ENCODE results near the gene PSMB11. TPM values are rescaled to one million over a fixed set of nuclear protein-coding genes. Genes with fewer than 3 reads are reported as not detected.

Gene PSMB11
- total and polyA plus RNA-seq, 9 donors: not detected

DNA sequence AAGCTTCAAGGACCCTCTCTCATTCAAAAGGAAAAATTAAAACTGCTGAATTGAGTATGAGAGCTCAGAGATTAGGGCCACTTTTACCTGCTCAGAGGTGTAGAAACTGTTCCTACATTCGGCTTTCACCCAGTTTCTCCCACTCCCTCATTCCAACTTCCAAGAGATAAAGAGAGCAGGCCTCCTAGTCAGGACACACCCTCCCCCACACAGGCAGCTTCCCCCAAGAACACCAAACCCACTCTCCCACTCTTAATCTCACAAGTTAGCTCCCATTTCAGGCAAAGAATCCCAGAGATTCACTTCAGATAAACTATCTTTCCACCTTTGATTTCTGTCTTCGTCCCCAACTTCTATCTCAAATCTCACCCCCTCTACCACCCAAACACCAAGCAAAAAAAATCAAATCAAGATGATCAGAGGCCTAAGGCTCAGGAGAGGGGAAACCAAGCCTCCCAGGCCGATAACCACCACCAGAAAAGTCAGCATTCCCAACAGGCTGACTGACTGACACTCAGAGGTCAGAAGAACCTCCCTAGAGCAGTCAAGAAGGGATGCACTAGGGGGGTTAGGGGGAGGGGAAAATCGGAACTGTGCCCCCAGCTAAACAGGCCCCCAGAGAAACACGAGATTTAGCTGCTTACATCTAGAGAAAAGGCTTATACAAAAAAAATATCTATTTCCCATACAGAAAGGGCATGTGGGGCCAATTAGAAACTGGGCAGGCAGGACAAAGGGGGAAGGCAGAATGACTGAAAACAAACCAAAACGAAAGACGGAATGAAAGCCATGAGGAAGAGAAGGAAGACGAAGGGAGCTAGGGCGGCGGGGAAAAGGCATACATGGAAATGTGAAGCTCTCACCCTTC, 28.5 kb downstream of the PSMB11 start:
- Histone ChIP-seq H3K27ac (ENCODE audit: low read length) (peak overlapping the region; percentile 90), H3K27me3 (ENCODE audit: control insufficient read depth, insufficient read depth, low read length) (no peaks in the 10 kb centered on the region), H3K9me3 (replicated peaks; ENCODE audit: control insufficient read depth, low read depth, low read length) (no peaks in the 10 kb centered on the region), H3K36me3 (ENCODE audit: control insufficient read depth, insufficient read depth, low read length) (peaks cover 58% of the 10 kb centered on the region), H3K4me1 (ENCODE audit: control insufficient read depth, insufficient read depth, low read length) (peaks cover 26% of the 10 kb centered on the region), H3K4me3 (ENCODE audit: low read length) (peak overlapping the region; percentile 74)
- 15% methylated on average over 4 of the region's 10 CpGs for WGBS (ENCODE audit: insufficient coverage)
- DNase-seq: no peak

DNA sequence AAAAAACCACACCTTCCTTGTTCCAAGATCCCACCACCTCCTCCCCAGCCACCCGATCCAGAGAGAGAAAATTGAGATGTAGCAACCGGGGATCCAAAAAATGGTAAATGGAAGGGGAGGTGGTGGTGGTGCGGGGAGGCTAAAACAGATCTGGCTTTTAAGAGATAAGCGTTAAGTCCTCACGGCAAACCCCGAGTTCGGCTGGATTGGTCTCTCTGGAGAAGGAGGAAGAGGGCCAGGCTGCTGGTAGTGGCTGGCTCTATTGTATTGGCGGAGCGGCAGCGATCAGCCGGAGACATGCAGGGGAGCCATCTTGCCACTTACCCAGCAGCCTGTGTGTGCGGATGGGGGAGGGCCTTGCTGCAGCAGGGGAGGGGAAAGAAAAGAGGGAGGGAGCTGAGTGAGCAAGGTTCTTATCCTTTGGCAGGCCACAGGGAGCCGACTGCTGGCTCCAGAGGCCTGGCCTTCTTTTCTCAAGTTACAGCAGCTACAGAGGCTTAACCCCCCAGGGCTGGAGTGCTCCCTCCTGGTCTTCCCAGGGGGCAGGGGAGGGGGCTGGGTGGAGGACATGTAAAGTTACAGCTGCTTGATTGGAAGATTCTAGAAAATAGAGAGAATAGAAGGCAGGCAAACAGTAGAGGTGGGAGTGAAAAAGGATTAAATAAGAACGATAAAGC, 29.4 kb downstream of the PSMB11 start:
- Histone ChIP-seq H3K9me3 (replicated peaks; ENCODE audit: control insufficient read depth, low read depth, low read length) (no peaks in the 10 kb centered on the region), H3K4me1 (ENCODE audit: control insufficient read depth, insufficient read depth, low read length) (peaks cover 26% of the 10 kb centered on the region), H3K36me3 (ENCODE audit: control insufficient read depth, insufficient read depth, low read length) (peaks cover 57% of the 10 kb centered on the region), H3K27ac (ENCODE audit: low read length) (peak overlapping the region; percentile 90), H3K27me3 (ENCODE audit: control insufficient read depth, insufficient read depth, low read length) (no peaks in the 10 kb centered on the region), H3K4me3 (ENCODE audit: low read length) (peak overlapping the region; percentile 74)
- WGBS (ENCODE audit: insufficient coverage): 1% methylated on average over 10 of the region's 14 CpGs
- peak; percentile 96 for DNase-seq

DNA sequence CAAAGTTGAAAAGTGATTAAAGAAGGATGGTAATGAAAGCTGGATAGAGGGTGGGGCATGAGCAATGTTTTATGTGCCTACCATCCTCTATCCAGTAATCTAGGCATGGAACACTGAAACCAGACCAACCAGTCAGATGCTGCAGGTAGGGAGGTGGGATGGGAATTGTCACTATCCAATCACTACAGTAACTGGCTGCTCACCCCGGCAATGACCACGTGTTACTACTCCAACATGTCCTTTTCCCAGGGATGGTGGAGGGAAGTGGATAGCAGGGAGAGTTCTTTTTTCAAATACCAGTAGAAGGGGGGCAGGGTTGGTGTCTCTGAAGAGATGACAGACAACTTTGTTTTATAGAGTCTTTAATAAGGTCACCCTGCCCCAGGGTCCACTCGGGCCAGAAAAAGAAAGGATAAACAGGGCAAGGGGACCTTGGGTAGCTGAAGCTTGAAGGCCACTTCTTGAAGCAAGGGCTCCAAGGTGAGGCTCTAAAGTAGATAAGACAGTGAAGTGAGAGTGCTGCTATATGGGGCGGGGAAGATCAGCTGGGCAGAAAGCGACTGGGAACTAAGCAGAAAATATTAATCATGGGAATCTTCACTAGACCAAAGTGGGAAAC, 30.0 kb downstream of the PSMB11 start:
- Histone ChIP-seq H3K9me3 (replicated peaks; ENCODE audit: control insufficient read depth, low read depth, low read length) (no peaks in the 10 kb centered on the region), H3K27me3 (ENCODE audit: control insufficient read depth, insufficient read depth, low read length) (no peaks in the 10 kb centered on the region), H3K27ac (ENCODE audit: low read length) (peak overlapping the region; percentile 73), H3K4me1 (ENCODE audit: control insufficient read depth, insufficient read depth, low read length) (peaks cover 26% of the 10 kb centered on the region), H3K4me3 (ENCODE audit: low read length) (peak overlapping the region; percentile 74), H3K36me3 (ENCODE audit: control insufficient read depth, insufficient read depth, low read length) (peaks cover 59% of the 10 kb centered on the region)
- WGBS (ENCODE audit: insufficient coverage): 77% methylated on average over 3 of the region's 5 CpGs
- DNase-seq: no peak

DNA sequence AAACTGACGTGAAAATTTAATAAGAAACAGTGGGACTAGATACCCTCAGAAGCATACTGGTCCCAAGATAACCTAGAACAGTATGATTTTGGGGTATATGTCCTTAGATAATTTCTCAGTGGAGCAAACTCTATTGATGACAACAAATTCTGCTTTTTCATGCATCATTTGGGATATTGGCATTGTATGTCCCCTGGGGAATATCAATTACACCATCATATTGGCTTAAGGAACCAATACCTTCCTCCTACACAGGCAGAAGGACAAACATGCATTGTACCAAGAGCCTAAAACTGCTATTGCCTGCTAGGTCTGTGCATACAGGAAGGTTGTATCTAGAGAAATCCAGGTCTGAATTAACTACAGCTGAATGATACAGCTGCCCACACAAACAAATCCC, 32.9 kb downstream of the PSMB11 start:
- Histone ChIP-seq H3K27me3 (ENCODE audit: control insufficient read depth, insufficient read depth, low read length) (no peaks in the 10 kb centered on the region), H3K36me3 (ENCODE audit: control insufficient read depth, insufficient read depth, low read length) (peaks cover 57% of the 10 kb centered on the region)
- no CpG with 5 or more reads among the region's 1 CpG for WGBS (ENCODE audit: insufficient coverage)

DNA sequence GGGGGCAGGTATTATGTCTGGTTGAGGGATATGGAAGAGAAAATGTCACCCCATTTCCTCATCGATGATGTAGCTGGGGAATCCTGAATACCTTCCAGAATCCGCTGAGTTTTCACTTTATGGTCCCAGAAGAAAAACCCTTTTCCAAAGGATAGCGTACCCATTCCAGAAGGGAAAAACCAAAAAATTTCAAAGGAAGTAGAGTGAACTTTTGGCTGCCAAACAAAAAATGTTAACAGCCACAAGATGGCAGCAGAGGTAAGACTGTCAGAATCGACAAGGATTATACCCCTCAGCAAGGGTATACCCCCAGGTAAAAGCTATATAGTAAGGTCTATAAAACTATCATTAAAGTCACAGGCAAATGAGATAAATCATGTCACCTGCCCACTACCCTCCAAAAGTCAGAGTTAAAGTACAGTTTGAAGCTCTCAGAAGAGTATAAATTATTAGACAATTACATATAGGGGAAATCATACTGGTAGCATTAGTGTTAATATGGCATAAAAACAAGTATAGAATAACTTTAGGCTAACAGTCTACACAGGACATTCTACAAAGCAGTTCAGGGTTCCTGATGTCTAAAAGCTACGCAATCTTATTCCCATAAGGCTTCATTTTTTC, 34.9 kb downstream of the PSMB11 start:
- DNase-seq: peak; percentile 44
- H3K36me3 ChIP-seq (ENCODE audit: control insufficient read depth, insufficient read depth, low read length): peaks cover 69% of the 10 kb centered on the region
- peaks cover 6% of the 10 kb centered on the region for H3K4me1 ChIP-seq (ENCODE audit: control insufficient read depth, insufficient read depth, low read length)
- H3K27ac ChIP-seq (ENCODE audit: low read length): no peak overlapping the region
- no peaks in the 10 kb centered on the region for H3K9me3 ChIP-seq (replicated peaks; ENCODE audit: control insufficient read depth, low read depth, low read length)
- H3K27me3 ChIP-seq (ENCODE audit: control insufficient read depth, insufficient read depth, low read length): no peaks in the 10 kb centered on the region
- H3K4me3 ChIP-seq (ENCODE audit: low read length): no peak overlapping the region
- no CpG with 5 or more reads among the region's 5 CpGs for WGBS (ENCODE audit: insufficient coverage)

More for the DNA sequence above, 32.9 kb downstream of the PSMB11 start:
- Histone ChIP-seq H3K4me1 (ENCODE audit: control insufficient read depth, insufficient read depth, low read length) (peaks cover 18% of the 10 kb centered on the region), H3K27ac (ENCODE audit: low read length) (no peak overlapping the region), H3K9me3 (replicated peaks; ENCODE audit: control insufficient read depth, low read depth, low read length) (no peaks in the 10 kb centered on the region), H3K4me3 (ENCODE audit: low read length) (no peak overlapping the region)
- DNase-seq: no peak

DNA sequence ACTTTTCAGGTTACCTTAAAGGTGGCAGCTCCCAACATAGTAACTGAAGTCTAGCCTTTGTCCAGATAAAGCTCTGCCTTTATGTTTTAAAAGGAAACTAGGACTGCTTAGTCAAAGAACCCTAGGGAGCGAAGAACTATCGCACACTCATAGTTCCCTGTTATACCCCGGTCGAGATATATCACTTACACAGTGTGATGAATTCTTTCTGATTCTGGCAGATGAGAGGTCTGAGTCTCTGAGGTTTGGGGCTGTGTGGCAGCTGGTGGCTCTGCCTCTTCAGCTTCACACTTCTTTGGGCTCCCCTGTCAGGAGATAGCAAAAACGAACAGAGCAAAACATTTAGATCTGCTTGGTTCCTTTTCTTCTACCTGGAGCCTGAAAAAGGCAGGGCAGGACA, 36.0 kb downstream of the PSMB11 start:
- 100% methylated on average over 1 of the region's 5 CpGs for WGBS (ENCODE audit: insufficient coverage)
- Histone ChIP-seq H3K27me3 (ENCODE audit: control insufficient read depth, insufficient read depth, low read length) (no peaks in the 10 kb centered on the region), H3K27ac (ENCODE audit: low read length) (no peak overlapping the region), H3K4me3 (ENCODE audit: low read length) (no peak overlapping the region), H3K4me1 (ENCODE audit: control insufficient read depth, insufficient read depth, low read length) (no peaks in the 10 kb centered on the region), H3K9me3 (replicated peaks; ENCODE audit: control insufficient read depth, low read depth, low read length) (no peaks in the 10 kb centered on the region), H3K36me3 (ENCODE audit: control insufficient read depth, insufficient read depth, low read length) (peaks cover 66% of the 10 kb centered on the region)
- no peak for DNase-seq

DNA sequence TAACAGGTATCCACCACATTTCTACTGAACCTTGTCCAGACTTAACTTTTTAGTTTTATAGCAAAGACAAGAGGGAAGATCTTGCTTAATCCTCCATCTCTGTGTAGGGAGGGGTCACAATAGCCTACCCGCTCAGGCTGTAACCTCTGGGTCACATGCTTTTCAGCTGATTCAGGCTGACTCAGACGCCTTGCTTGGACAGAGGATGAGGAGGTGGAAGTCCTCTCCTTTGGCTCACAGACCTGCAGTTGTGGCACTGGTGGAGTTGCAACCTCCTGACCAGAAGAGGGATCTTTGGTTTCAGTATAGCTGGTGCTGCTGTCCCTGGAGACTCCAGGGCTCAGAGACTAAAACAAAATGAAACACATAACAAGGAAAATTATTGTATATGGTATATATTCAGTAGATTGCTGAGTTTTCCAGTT, 36.7 kb downstream of the PSMB11 start:
- Histone ChIP-seq H3K4me1 (ENCODE audit: control insufficient read depth, insufficient read depth, low read length) (no peaks in the 10 kb centered on the region), H3K4me3 (ENCODE audit: low read length) (no peak overlapping the region), H3K9me3 (replicated peaks; ENCODE audit: control insufficient read depth, low read depth, low read length) (no peaks in the 10 kb centered on the region), H3K27me3 (ENCODE audit: control insufficient read depth, insufficient read depth, low read length) (no peaks in the 10 kb centered on the region), H3K36me3 (ENCODE audit: control insufficient read depth, insufficient read depth, low read length) (peaks cover 66% of the 10 kb centered on the region), H3K27ac (ENCODE audit: low read length) (no peak overlapping the region)
- 17% methylated on average over 1 of the region's 2 CpGs for WGBS (ENCODE audit: insufficient coverage)
- DNase-seq: peak; percentile 46

DNA sequence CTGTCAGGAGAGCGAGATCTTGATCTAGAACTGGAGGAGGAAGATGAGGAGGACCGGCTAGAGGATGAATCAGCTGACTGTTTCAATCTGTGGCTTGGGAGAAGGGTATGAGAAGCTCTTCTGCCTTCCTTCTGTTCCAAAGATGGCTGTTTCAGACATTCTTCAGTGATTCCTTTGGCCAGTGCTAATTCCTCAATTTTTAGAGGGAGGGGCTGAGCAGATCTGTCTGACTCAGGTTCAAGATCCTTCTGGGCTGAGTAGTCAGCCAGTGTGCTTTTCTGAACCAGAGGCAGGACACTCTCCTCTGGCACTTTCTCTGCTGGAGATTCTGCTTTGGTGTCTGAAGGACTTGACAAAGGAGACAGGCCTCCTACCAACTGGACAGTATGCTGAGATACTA, 37.7 kb downstream of the PSMB11 start:
- H3K27ac ChIP-seq (ENCODE audit: low read length): no peak overlapping the region
- 83% methylated on average over 2 of the region's 2 CpGs for WGBS (ENCODE audit: insufficient coverage)
- H3K4me1 ChIP-seq (ENCODE audit: control insufficient read depth, insufficient read depth, low read length): no peaks in the 10 kb centered on the region
- H3K27me3 ChIP-seq (ENCODE audit: control insufficient read depth, insufficient read depth, low read length): no peaks in the 10 kb centered on the region
- H3K9me3 ChIP-seq (replicated peaks; ENCODE audit: control insufficient read depth, low read depth, low read length): no peaks in the 10 kb centered on the region
- H3K36me3 ChIP-seq (ENCODE audit: control insufficient read depth, insufficient read depth, low read length): peaks cover 62% of the 10 kb centered on the region
- no peak overlapping the region for H3K4me3 ChIP-seq (ENCODE audit: low read length)
- no peak for DNase-seq

DNA sequence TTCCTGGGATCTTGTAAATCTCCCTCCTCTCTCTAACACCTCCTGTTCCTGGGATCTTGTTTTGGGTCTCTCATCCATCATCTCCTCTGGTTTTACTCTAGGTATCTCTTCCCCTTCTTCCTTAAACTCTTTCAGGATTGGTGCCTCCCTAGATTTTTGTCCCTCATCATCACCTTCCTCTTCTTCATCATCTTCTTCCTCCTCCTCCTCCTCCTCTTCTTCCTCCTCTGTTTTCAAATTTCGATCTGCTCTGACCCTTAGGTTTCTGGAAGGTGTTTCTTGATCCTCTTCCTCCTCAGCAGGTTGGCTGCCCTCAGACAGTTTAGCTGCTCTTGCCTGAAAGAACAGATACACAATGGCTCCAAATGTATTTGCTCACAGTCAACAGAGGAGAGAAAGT, 38.5 kb downstream of the PSMB11 start:
- no peak overlapping the region for H3K27ac ChIP-seq (ENCODE audit: low read length)
- no peaks in the 10 kb centered on the region for H3K27me3 ChIP-seq (ENCODE audit: control insufficient read depth, insufficient read depth, low read length)
- no peak overlapping the region for H3K4me3 ChIP-seq (ENCODE audit: low read length)
- no peaks in the 10 kb centered on the region for H3K4me1 ChIP-seq (ENCODE audit: control insufficient read depth, insufficient read depth, low read length)
- no peaks in the 10 kb centered on the region for H3K9me3 ChIP-seq (replicated peaks; ENCODE audit: control insufficient read depth, low read depth, low read length)
- no peak for DNase-seq
- peaks cover 62% of the 10 kb centered on the region for H3K36me3 ChIP-seq (ENCODE audit: control insufficient read depth, insufficient read depth, low read length)
- WGBS (ENCODE audit: insufficient coverage): no CpG with 5 or more reads among the region's 1 CpG

DNA sequence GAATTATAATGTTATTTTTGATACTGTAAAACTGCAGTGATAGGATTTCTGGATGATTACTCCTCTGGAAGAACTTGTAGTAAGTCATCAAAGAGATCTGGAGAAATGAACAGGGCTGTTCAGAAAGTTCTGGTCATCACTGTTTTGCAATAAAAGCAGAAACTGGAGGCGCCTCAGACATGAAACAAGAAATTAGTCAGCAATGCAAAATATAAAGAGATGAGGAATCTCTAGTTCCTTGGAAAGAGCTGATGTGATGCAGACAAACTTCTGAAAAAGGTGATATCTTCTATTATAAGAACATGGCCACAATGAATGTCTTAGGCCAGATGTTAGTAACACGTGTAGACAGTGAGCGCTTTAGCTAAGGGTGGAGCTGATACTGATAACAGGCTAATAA, 43.4 kb downstream of the PSMB11 start:
- Histone ChIP-seq H3K36me3 (ENCODE audit: control insufficient read depth, insufficient read depth, low read length) (peaks cover 48% of the 10 kb centered on the region), H3K4me1 (ENCODE audit: control insufficient read depth, insufficient read depth, low read length) (no peaks in the 10 kb centered on the region), H3K4me3 (ENCODE audit: low read length) (no peak overlapping the region), H3K27ac (ENCODE audit: low read length) (no peak overlapping the region), H3K9me3 (replicated peaks; ENCODE audit: control insufficient read depth, low read depth, low read length) (no peaks in the 10 kb centered on the region), H3K27me3 (ENCODE audit: control insufficient read depth, insufficient read depth, low read length) (no peaks in the 10 kb centered on the region)
- 80% methylated on average over 3 of the region's 3 CpGs for WGBS (ENCODE audit: insufficient coverage)
- DNase-seq: no peak

All from muscle of leg (tissue), 11 donors.